Cardiac fibroblast (primary cell): ENCODE measurements around the gene PDLIM5.
A peak's percentile ranks its signal among the peaks of the same experiment; 100 is the strongest.

Experiments used
- DNase-seq, 2 donors: peaks; one replicate each; pipeline versions ENCODE4 v3.0.0 to v3.0.0-alpha.2; 2010; ENCODE audit warnings: low read depth in 2 of 2
- H3K4me3 ChIP-seq, 2 donors: replicated peaks in 1 of 2; 1 replicate in 1 of 2; 2 replicates in 1 of 2; pipeline ENCODE4 v1.5.1; 2011; ENCODE audit warnings: low read depth in 2 of 2, low read length in 2 of 2, mild to moderate bottlenecking in 2 of 2, moderate library complexity in 1 of 2
- TF ChIP-seq, protein P1 (sequence below): IDR thresholded peaks from one replicate; pipeline ENCODE4 v1.5.1; 2011; ENCODE audit warnings: low read depth, mild to moderate bottlenecking, low read length, inconsistent platforms

PDLIM5 gene

DNA sequence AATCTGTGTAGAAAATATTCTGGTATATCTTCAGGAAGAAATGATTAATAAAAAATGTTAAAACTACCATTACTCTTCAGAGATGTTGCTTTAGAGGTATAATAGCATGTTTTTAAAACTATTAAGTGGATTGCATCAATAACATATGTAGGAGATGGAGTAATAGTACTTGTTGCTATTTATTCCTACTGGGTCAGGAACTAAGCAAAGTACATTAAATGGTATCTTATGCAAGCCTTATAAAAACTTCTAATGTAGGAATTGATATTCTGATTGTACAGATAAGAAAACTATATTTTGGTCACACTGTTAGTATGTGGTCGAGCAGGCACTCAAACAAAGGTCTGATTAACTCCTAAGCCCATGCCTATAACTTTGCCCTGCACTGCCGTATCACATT, 31.4 kb upstream of the PDLIM5 start:
- TF ChIP-seq, protein P1, sequence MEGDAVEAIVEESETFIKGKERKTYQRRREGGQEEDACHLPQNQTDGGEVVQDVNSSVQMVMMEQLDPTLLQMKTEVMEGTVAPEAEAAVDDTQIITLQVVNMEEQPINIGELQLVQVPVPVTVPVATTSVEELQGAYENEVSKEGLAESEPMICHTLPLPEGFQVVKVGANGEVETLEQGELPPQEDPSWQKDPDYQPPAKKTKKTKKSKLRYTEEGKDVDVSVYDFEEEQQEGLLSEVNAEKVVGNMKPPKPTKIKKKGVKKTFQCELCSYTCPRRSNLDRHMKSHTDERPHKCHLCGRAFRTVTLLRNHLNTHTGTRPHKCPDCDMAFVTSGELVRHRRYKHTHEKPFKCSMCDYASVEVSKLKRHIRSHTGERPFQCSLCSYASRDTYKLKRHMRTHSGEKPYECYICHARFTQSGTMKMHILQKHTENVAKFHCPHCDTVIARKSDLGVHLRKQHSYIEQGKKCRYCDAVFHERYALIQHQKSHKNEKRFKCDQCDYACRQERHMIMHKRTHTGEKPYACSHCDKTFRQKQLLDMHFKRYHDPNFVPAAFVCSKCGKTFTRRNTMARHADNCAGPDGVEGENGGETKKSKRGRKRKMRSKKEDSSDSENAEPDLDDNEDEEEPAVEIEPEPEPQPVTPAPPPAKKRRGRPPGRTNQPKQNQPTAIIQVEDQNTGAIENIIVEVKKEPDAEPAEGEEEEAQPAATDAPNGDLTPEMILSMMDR, result no peak
- peak in 1 of 2 donors; percentile 35 for DNase-seq
- H3K4me3 ChIP-seq, result no peak overlapping the region

DNA sequence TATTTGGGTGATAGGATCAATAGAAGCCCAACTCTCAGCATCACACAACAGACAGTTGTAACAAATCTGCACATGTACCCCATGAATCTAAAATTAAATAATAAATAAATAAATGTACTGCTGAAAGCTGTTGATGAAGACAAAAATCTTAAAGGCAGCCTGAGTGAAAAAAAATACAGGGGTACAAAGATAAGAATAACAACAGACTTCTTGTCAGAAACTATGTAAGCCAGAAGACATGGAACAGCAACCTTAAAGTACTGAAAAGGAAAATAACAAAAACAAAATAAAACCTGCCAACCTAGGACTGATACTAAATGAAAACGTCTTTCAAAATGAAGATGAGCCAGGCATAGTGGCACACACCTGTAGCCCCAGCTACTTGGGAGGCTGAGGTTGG, 25.0 kb upstream of the PDLIM5 start:
- H3K4me3 ChIP-seq, result no peak overlapping the region
- TF ChIP-seq, protein P1, result no peak
- DNase-seq, result no peak

GRCh38 chr4:94428884-94429283, 22.9 kb upstream of the PDLIM5 start:
- TF ChIP-seq, protein P1, result no peak
- no peak overlapping the region for H3K4me3 ChIP-seq
- no peak for DNase-seq

DNA sequence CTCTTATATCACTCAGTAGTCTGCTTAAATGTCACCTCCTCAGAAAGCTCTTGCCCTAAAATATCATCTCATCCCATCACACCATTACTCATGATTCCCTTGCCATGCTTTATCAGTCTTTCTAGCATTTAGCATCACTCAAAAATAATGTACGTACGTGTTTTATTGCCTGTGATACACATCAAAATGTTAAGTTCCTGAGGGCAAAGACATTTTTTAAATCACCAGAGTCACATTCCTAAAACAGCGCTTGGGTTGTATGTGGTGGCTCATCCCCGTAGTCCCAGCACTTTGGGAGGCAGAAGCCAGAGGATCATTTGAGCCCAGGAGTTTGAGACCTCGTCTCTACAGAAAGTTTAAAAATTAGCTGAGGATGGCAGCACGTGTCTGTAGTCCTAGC, 21.3 kb upstream of the PDLIM5 start:
- TF ChIP-seq, protein P1, result no peak
- DNase-seq, result no peak
- H3K4me3 ChIP-seq, result no peak overlapping the region

GRCh38 chr4:94431388-94431787, 20.4 kb upstream of the PDLIM5 start:
- TF ChIP-seq, protein P1, result no peak
- no peak overlapping the region for H3K4me3 ChIP-seq
- DNase-seq, result no peak

DNA sequence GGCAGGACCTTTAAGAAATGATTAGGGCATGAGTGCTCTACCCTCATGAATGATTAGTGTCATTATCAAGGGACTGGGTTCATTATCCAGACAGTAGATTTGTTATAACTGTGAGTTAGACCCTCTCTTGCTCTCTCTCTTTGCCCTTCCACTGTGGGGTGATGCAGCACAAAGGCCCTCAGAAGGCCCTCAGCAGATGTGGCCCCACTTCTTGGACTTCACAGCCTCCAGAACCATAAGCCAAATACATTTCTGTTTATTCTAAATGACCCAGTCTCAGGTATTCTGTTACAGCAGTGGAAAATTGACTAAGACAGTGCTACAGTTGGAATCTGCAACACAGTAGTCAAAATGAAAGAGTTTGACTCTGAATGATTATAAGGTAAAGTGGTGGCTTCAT, 17.2 kb upstream of the PDLIM5 start:
- no peak for DNase-seq
- no peak overlapping the region for H3K4me3 ChIP-seq
- TF ChIP-seq, protein P1, result no peak

- TF ChIP-seq, protein P1, result no peak
- no peak for DNase-seq
- no peak overlapping the region for H3K4me3 ChIP-seq
These were observed 15.9 kb upstream of the PDLIM5 start for GRCh38 chr4:94435874-94436273.
